Measurements from ENCODE around the gene ASMT.

- TF ChIP-seq CTCF (IDR thresholded peaks at IDR 0.05; ENCODE audit: insufficient read depth, low read length, poor library complexity, severe bottlenecking) (no peak), EZH2phosphoT487 (conservative IDR thresholded peaks at IDR 0.05; ENCODE audit: low read length) (no peak)
Observed at GRCh38 chrX:1659664-1660461, 45.0 kb downstream of the ASMT start.
